ENCODE measurements around the gene FHOD3.

Gene FHOD3

GRCh38 chr18:36401462-36401861, 103.9 kb downstream of the FHOD3 start:
- no peak for DNase-seq (ENCODE audit: low read depth)
- TF ChIP-seq CTCF (IDR thresholded peaks at IDR 0.05; ENCODE audit: insufficient read depth, low read depth, low read length, missing control alignments) = no peak
- H3K4me3 ChIP-seq (ENCODE audit: low read depth, low read length) = no peak overlapping the region

DNA sequence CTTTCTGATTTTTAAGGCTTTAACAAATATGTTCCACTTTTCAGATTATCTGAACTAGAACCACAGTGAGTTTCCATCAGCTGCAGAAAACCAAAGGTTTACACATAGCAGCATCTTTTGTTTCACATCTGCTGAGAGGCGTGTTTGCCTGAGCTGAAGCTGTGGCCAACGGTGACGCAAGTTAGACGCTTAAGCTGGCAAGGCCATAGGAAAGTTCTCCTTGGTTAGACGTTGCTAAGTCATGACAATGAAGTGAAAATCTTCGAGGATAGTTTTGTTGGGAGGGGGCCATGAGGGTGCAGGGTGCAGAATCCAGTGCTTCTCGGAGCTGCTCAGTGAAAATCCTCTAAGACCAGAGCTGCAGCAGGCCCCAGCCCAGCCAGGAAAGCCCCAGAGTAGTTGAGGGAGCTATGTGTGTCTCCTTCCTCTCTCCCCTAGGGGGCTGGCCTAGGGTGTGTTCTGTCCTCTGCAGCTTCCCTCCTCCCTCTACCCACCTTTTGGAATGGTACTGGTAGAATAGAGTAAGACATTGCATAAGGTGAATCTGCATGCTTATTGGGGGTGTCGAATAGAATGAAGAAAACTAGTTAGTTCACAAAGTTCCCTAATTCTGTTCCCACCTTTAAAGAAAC, 105.4 kb downstream of the FHOD3 start:
- no peak overlapping the region for H3K4me3 ChIP-seq (ENCODE audit: low read depth, low read length)
- no peak for TF ChIP-seq CTCF (IDR thresholded peaks at IDR 0.05; ENCODE audit: insufficient read depth, low read depth, low read length, missing control alignments)
- DNase-seq (ENCODE audit: low read depth) = peak; percentile 33

DNA sequence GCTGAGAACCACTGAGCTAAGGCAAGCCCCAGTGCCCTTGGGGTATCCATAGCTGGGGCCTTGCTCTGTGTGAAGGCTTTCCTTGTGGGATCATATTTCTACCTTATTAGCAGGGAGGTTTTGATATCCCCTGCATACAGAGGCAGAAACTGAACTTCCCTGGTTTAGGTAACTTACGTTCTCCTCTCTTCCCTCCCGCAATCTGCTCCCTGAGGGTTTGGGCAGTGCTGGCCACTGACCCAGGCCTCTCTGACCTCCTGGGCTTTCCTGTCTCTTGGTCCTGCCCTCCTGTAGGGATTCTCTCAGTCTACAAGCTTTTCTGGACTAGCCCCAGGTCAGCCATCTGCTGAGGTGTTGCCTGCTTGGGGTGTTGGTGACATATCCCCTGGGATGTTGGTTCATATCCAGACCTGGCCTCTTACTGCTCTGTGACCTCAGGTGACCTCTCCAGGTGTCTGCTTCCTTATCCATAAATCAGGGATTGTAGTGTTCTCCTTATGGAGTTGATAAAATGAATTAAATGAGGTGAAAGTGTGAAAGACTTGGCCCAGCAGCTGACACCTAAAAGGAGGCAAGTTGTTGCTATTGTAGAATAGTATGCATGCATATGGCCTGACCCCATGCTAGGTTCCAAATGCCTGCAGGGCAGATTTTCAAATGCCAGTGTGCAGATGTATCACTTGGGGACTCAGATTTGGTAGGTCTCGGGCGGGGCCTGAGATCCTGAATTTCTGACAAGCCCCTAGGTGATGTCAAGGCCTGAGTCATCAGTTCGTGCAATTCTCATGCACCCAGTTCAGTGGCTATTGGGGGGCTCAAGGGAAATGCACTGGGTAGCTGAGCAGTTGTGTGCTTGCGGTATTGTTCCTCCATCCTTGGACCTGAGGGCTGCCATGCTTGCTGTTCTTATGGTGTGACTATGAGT, 106.6 kb downstream of the FHOD3 start:
- H3K4me3 ChIP-seq (ENCODE audit: low read depth, low read length) = no peak overlapping the region
- no peak for DNase-seq (ENCODE audit: low read depth)
- no peak for TF ChIP-seq CTCF (IDR thresholded peaks at IDR 0.05; ENCODE audit: insufficient read depth, low read depth, low read length, missing control alignments)

GRCh38 chr18:36405611-36406010, 108.1 kb downstream of the FHOD3 start:
- DNase-seq (ENCODE audit: low read depth) = no peak

GRCh38 chr18:36406805-36407204, 109.3 kb downstream of the FHOD3 start:
- DNase-seq (ENCODE audit: low read depth) = no peak
- no peak overlapping the region for H3K4me3 ChIP-seq (ENCODE audit: low read depth, low read length)
- no peak for TF ChIP-seq CTCF (IDR thresholded peaks at IDR 0.05; ENCODE audit: insufficient read depth, low read depth, low read length, missing control alignments)

More at GRCh38 chr18:36405611-36406010, 108.1 kb downstream of the FHOD3 start:
- H3K4me3 ChIP-seq (ENCODE audit: low read depth, low read length) = no peak overlapping the region
- no peak for TF ChIP-seq CTCF (IDR thresholded peaks at IDR 0.05; ENCODE audit: insufficient read depth, low read depth, low read length, missing control alignments)

DNA sequence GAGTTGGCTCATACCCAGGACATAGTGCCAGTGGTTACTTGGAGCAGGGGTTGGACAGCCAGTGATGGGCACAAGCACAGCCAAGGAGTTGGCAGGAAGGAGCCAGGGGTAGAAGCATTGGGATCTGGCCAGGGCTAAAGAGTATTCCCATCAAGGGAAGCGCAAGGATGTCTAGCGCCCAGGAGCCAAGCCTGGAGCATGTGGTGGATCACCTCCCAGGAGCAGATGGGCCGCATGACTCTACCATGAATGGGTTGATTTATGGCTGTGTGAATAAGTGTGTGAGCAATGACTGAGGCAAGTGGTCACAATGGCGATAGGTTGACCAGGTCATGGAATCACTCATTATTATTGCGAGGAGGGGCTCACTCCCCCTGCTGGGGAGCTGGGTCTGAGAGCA, 111.1 kb downstream of the FHOD3 start:
- no peak overlapping the region for H3K4me3 ChIP-seq (ENCODE audit: low read depth, low read length)
- no peak for DNase-seq (ENCODE audit: low read depth)
- TF ChIP-seq CTCF (IDR thresholded peaks at IDR 0.05; ENCODE audit: insufficient read depth, low read depth, low read length, missing control alignments) = no peak
